ENCODE measurements around the gene USP49. TPM values are rescaled to one million over a fixed set of nuclear protein-coding genes. Genes with fewer than 3 reads are reported as not detected.
A peak's percentile ranks its signal among the peaks of the same experiment; 100 is the strongest.

USP49 gene
- total RNA-seq, 1 experiment from 2014 or later: 2.3 TPM

DNA sequence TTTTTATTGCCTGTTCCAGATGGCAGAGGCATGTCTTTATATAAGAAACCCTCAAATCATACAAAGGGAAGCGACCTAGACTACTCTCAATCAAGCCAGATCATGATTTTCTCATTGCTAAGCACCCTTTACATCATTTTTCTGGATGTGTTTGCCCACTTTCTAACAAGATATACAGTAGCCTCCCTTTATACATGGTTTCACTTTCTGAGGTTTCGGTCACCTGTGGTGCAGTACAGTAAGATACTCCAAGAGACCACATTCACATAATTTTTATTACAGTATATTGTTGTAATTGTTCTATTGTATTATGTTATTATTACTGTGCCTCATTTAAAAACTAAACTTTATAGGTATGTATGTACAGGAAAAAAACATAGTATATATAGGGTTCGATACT, 84.1 kb downstream of the USP49 start:
- ChIA-PET CTCF (no interaction called here), POLR2A (ENCODE audit: unreplicated experiment) (no interaction called here)
- Histone ChIP-seq H3K9ac (ENCODE audit: low read length) (no peak overlapping the region), H3K4me2 (ENCODE audit: low read length) (no peak overlapping the region), H3K9me3 (ENCODE audit: low read length) (no peaks in the 10 kb centered on the region), H2AFZ (ENCODE audit: low read length) (no peak overlapping the region), H3K27me3 (ENCODE audit: low read length) (no peaks in the 10 kb centered on the region), H3K36me3 (ENCODE audit: low read depth, low read length) (no peaks in the 10 kb centered on the region), H3K4me1 (ENCODE audit: insufficient read depth, low read length) (no peaks in the 10 kb centered on the region), H4K20me1 (ENCODE audit: low read length) (no peaks in the 10 kb centered on the region), H3K9me2 (replicated peaks; ENCODE audit: low read length) (no peaks in the 10 kb centered on the region), H3K79me2 (ENCODE audit: low read length) (no peaks in the 10 kb centered on the region), H3K27ac (ENCODE audit: low read length) (no peak overlapping the region), H3K4me3 (ENCODE audit: low read length) (no peak overlapping the region), H3F3A (ENCODE audit: low read length, unreplicated experiment) (no peaks in the 10 kb centered on the region)
- BruUV-seq (replicated peaks): no TSS peak
- intact Hi-C loops (cut with micrococcal nuclease): no loop called here
- DNase-seq (no peak), ATAC-seq (no peak)
- TF ChIP-seq EZH2 (IDR thresholded peaks at IDR 0.05; ENCODE audit: low read length, unreplicated experiment): no peak

DNA sequence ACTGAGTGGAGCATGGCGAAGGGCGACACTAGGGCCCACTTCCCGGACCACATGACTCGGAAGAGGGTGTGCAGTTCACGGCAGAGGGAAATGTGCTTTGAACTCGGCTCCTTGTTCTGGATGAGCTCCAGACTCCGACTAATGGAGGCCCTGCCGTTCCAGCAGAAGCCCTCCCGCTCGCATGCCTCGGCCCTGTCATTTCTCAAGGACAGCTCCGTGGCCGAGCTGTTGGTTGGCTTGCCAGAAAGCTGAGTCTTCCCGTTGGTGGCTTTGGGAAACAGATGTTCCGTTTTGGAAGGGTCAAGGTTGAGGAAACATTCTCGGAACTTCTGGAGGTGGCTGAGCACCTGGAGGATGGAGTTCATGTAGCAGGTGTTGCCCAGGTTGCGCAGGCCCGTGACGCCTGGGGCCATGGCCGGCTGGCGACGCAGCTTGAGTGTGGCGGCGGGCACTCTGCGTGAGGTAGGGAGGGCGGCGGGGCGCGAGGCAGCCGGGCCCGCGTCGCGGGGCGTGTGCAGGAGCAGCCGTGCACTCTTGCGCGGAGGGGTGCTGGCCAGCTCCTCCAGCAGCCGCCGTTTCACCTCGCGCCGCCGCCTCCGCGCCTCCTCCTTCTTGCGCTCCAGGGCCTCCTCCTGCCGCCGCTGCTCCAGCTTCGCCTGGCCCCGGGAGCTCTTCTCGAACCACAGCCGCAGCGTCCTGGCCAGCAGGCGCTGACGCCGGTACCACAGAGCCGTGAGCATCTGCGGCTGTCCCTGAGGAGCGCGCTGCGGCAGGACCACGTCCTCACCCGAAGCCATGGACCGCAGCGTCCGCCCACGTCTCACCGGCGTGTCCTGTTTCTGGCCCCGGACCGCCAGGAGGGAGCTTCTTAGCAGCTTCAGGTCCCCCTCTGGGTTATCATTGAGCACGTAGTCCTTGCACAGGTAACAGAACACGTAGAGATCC, 89.1 kb downstream of the USP49 start:
- ChIA-PET CTCF (no interaction called here), POLR2A (ENCODE audit: unreplicated experiment) (no interaction called here)
- Histone ChIP-seq H3K4me3 (ENCODE audit: low read length) (no peak overlapping the region), H3K27ac (ENCODE audit: low read length) (no peak overlapping the region), H3K27me3 (ENCODE audit: low read length) (no peaks in the 10 kb centered on the region), H3K9me2 (replicated peaks; ENCODE audit: low read length) (no peaks in the 10 kb centered on the region), H3K4me1 (ENCODE audit: insufficient read depth, low read length) (no peaks in the 10 kb centered on the region), H3K4me2 (ENCODE audit: low read length) (no peak overlapping the region), H3K9ac (ENCODE audit: low read length) (no peak overlapping the region), H4K20me1 (ENCODE audit: low read length) (no peaks in the 10 kb centered on the region), H3K79me2 (ENCODE audit: low read length) (no peaks in the 10 kb centered on the region), H3F3A (ENCODE audit: low read length, unreplicated experiment) (no peaks in the 10 kb centered on the region), H3K9me3 (ENCODE audit: low read length) (no peaks in the 10 kb centered on the region), H3K36me3 (ENCODE audit: low read depth, low read length) (no peaks in the 10 kb centered on the region), H2AFZ (ENCODE audit: low read length) (no peak overlapping the region)
- ATAC-seq: no peak
- no peak for DNase-seq
- no TSS peak for BruUV-seq (replicated peaks)
- intact Hi-C loops (cut with micrococcal nuclease): no loop called here
- TF ChIP-seq EZH2 (IDR thresholded peaks at IDR 0.05; ENCODE audit: low read length, unreplicated experiment): no peak
- TF ChIP-seq EZH2phosphoT487 (IDR thresholded peaks at IDR 0.05; ENCODE audit: borderline replicate concordance, low read length): no peak
- TF ChIP-seq, protein P1, sequence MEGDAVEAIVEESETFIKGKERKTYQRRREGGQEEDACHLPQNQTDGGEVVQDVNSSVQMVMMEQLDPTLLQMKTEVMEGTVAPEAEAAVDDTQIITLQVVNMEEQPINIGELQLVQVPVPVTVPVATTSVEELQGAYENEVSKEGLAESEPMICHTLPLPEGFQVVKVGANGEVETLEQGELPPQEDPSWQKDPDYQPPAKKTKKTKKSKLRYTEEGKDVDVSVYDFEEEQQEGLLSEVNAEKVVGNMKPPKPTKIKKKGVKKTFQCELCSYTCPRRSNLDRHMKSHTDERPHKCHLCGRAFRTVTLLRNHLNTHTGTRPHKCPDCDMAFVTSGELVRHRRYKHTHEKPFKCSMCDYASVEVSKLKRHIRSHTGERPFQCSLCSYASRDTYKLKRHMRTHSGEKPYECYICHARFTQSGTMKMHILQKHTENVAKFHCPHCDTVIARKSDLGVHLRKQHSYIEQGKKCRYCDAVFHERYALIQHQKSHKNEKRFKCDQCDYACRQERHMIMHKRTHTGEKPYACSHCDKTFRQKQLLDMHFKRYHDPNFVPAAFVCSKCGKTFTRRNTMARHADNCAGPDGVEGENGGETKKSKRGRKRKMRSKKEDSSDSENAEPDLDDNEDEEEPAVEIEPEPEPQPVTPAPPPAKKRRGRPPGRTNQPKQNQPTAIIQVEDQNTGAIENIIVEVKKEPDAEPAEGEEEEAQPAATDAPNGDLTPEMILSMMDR (conservative IDR thresholded peaks at IDR 0.05; ENCODE audit: low read depth, low read length): no peak

DNA sequence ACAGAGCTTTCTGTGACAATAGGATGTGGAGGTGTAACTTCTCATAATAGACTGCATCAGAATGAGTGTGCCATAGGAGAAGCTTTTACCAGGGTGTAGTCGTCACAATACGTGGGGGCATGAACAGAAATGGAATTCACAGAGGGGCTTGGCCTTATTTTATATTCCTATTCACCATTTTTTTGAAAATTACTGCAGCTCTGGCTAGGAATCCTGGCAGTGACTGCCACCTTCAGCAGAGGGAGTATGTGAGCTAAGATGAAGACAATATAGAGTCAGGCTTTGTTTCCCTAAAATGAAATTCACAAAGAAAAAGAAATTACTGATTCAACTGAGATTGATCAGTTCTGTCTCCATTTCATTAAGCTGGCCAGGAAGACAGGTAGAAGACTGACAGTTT, 93.8 kb downstream of the USP49 start:
- TF ChIP-seq, protein P1 (conservative IDR thresholded peaks at IDR 0.05; ENCODE audit: low read depth, low read length): peak; percentile 80
- no peak for TF ChIP-seq EZH2phosphoT487 (IDR thresholded peaks at IDR 0.05; ENCODE audit: borderline replicate concordance, low read length)
- CTCF ChIA-PET: interaction anchor here (0.5 to 1.2 kb wide), 5 partner anchors 39 to 244 kb away, joined by 3 to 6 read pairs (median 3); no protein-coding TSS in a partner anchor
- no peaks in the 10 kb centered on the region for H3K9me2 ChIP-seq (replicated peaks; ENCODE audit: low read length)
- no peaks in the 10 kb centered on the region for H3K27me3 ChIP-seq (ENCODE audit: low read length)
- no peak overlapping the region for H3K4me3 ChIP-seq (ENCODE audit: low read length)
- POLR2A ChIA-PET (ENCODE audit: unreplicated experiment): no interaction called here
- H3K79me2 ChIP-seq (ENCODE audit: low read length): no peaks in the 10 kb centered on the region
- H3K4me2 ChIP-seq (ENCODE audit: low read length): no peak overlapping the region
- intact Hi-C loops (cut with micrococcal nuclease): loop anchor here (1.0 to 5.0 kb wide), 4 partner anchors 45 to 243 kb away; partner anchors contain the start of genes BYSL and MED20
- ATAC-seq: peak; percentile 73
- no peaks in the 10 kb centered on the region for H3K9me3 ChIP-seq (ENCODE audit: low read length)
- H3K9ac ChIP-seq (ENCODE audit: low read length): no peak overlapping the region
- no peaks in the 10 kb centered on the region for H4K20me1 ChIP-seq (ENCODE audit: low read length)
- no peaks in the 10 kb centered on the region; the same call in 1 of the 2 replicates for H3K36me3 ChIP-seq (ENCODE audit: low read depth, low read length)
- no TSS peak for BruUV-seq (replicated peaks)
- no peak overlapping the region for H2AFZ ChIP-seq (ENCODE audit: low read length)
- peak; percentile 55 for DNase-seq
- no peaks in the 10 kb centered on the region for H3F3A ChIP-seq (ENCODE audit: low read length, unreplicated experiment)
- H3K27ac ChIP-seq (ENCODE audit: low read length): no peak overlapping the region
- H3K4me1 ChIP-seq (ENCODE audit: insufficient read depth, low read length): no peaks in the 10 kb centered on the region

Measured in PC-3 (cell line).